Tibial nerve (tissue), 4 donors: ENCODE measurements around the gene GOLT1A. TPM values are rescaled to one million over a fixed set of nuclear protein-coding genes. Genes with fewer than 3 reads are reported as not detected.

Source experiments
- DNase-seq, 2 donors: peaks; one replicate each; pipeline ENCODE4 v3.0.0-alpha.2; 2019; ENCODE audit warnings: low spot score in 2 of 2
- H3K27ac ChIP-seq, 4 donors: fragments of 200-600 bp; sonication (generic) in 3 of 4; one replicate each; pipeline ENCODE4 v1.5.1; 2017 to 2019; ENCODE audit warnings: mild to moderate bottlenecking in 1 of 4
- H3K27me3 ChIP-seq, 2 donors: fragments of 200-600 bp; sonication (generic) in 1 of 2; one replicate each; pipeline versions ENCODE4 v1.5.1 to v1.6.0; 2017 to 2019
- H3K36me3 ChIP-seq, 3 donors: fragments of 200-600 bp; sonication (generic); one replicate each; pipeline ENCODE4 v1.5.1; 2018 to 2019
- H3K4me1 ChIP-seq, 4 donors: fragments of 200-600 bp; sonication (generic) in 3 of 4; one replicate each; pipeline ENCODE4 v1.5.1; 2017 to 2019
- H3K4me3 ChIP-seq, 4 donors: fragments of 200-600 bp; sonication (generic) in 3 of 4; one replicate each; pipeline ENCODE4 v1.5.1; 2017 to 2019; ENCODE audit warnings: mild to moderate bottlenecking in 1 of 4, moderate library complexity in 1 of 4
- H3K9me3 ChIP-seq, 4 donors: fragments of 200-600 bp; sonication (generic) in 3 of 4; one replicate each; pipeline ENCODE4 v1.5.1; 2017 to 2019
- CTCF ChIP-seq, 5 experiments: fragments of 200-600 bp in 3 of 5; fragments of 450-650 bp in 2 of 5; sonication (generic) in 3 of 5; IDR thresholded peaks; one replicate each; pipeline ENCODE4 v1.5.1; 2016 to 2019; ENCODE audit warnings: antibody characterized with exemption in 5 of 5, mild to moderate bottlenecking in 3 of 5, moderate library complexity in 2 of 5
- EP300 ChIP-seq, 2 donors: sonication (generic); formaldehyde crosslinking; IDR thresholded peaks; one replicate each; pipeline ENCODE4 v1.6.1; 2017; ENCODE audit warnings: antibody characterized with exemption in 2 of 2, mild to moderate bottlenecking in 1 of 2
- POLR2A ChIP-seq, 2 donors: fragments of 450-650 bp; IDR thresholded peaks; one replicate each; pipeline ENCODE4 v1.6.1; 2017; ENCODE audit warnings: antibody characterized with exemption in 2 of 2, mild to moderate bottlenecking in 2 of 2, moderate library complexity in 2 of 2
- WGBS, 2 donors: methylation state at CpG; one replicate each; pipeline ENCODE4 v1.1.5; 2018; 5-methylcytosine and 5-hydroxymethylcytosine counted together
- total RNA-seq, 4 donors: library from RNA; depleted of rRNA; stranded (reverse); fragments of >200 nt; gene quantifications; one replicate each; pipeline ENCODE4 v1.1.0, GENCODE V29; 2016

Gene GOLT1A
- total RNA-seq, 4 donors from 2014 or later, result not detected

GRCh38 chr1:204216880-204217647 lies 3.3 kb upstream of the GOLT1A start:
- Histone ChIP-seq H3K9me3 (no peaks in the 10 kb centered on the region), H3K27me3 (peaks cover 0 to 21% of the 10 kb centered on the region in 2 donors), H3K36me3 (no peaks in the 10 kb centered on the region), H3K4me1 (peaks cover 0 to 11% (median 0%) of the 10 kb centered on the region in 4 donors), H3K4me3 (no peak overlapping the region), H3K27ac (no peak overlapping the region)
- DNase-seq, result no peak
- TF ChIP-seq EP300 (IDR thresholded peaks at IDR 0.05) (no peak), POLR2A (IDR thresholded peaks at IDR 0.05) (no peak), CTCF (IDR thresholded peaks at IDR 0.05) (no peak)
- 85 to 90% methylated on average over 11 of the region's 11 CpGs for WGBS, 2 donors

GRCh38 chr1:204216236-204216635 lies 2.4 kb upstream of the GOLT1A start:
- no peaks in the 10 kb centered on the region for H3K9me3 ChIP-seq
- 84 to 87% methylated on average over 4 of the region's 4 CpGs for WGBS, 2 donors
- TF ChIP-seq CTCF (IDR thresholded peaks at IDR 0.05) (no peak), POLR2A (IDR thresholded peaks at IDR 0.05) (no peak), EP300 (IDR thresholded peaks at IDR 0.05) (no peak)
- no peaks in the 10 kb centered on the region for H3K36me3 ChIP-seq
- H3K27me3 ChIP-seq, result peaks cover 0 to 25% of the 10 kb centered on the region in 2 donors
- no peak overlapping the region for H3K27ac ChIP-seq
- peaks cover 0 to 11% (median 0%) of the 10 kb centered on the region in 4 donors for H3K4me1 ChIP-seq
- no peak overlapping the region for H3K4me3 ChIP-seq
- no peak for DNase-seq

GRCh38 chr1:204212715-204213114 lies 1.1 kb downstream of the GOLT1A start:
- Histone ChIP-seq H3K27ac (no peak overlapping the region), H3K9me3 (no peaks in the 10 kb centered on the region), H3K4me3 (no peak overlapping the region), H3K27me3 (peaks cover 0 to 34% of the 10 kb centered on the region in 2 donors), H3K4me1 (peaks cover 0 to 11% (median 0%) of the 10 kb centered on the region in 4 donors), H3K36me3 (no peaks in the 10 kb centered on the region)
- DNase-seq, result no peak
- 92 to 94% methylated on average over 3 of the region's 3 CpGs for WGBS, 2 donors
- TF ChIP-seq EP300 (IDR thresholded peaks at IDR 0.05), result no peak
- TF ChIP-seq CTCF (IDR thresholded peaks at IDR 0.05), result no peak
- no peak for TF ChIP-seq POLR2A (IDR thresholded peaks at IDR 0.05)

- H3K27me3 ChIP-seq, result peaks cover 0 to 34% of the 10 kb centered on the region in 2 donors
- whole genome bisulfite sequencing, 2 donors, result 79 to 80% methylated on average over 7 of the region's 7 CpGs
- H3K36me3 ChIP-seq, result no peaks in the 10 kb centered on the region
- TF ChIP-seq CTCF (IDR thresholded peaks at IDR 0.05), result no peak
- TF ChIP-seq POLR2A (IDR thresholded peaks at IDR 0.05), result no peak
- no peak for TF ChIP-seq EP300 (IDR thresholded peaks at IDR 0.05)
- no peaks in the 10 kb centered on the region for H3K9me3 ChIP-seq
- H3K27ac ChIP-seq, result no peak overlapping the region
- DNase-seq, result no peak
- H3K4me1 ChIP-seq, result peaks cover 0 to 21% (median 0%) of the 10 kb centered on the region in 4 donors
- H3K4me3 ChIP-seq, result no peak overlapping the region
These were observed 2.7 kb downstream of the GOLT1A start for GRCh38 chr1:204211046-204211445.

GRCh38 chr1:204207136-204207616 lies 6.6 kb downstream of the GOLT1A start:
- Histone ChIP-seq H3K4me1 (peaks cover 0 to 10% (median 0%) of the 10 kb centered on the region in 4 donors), H3K9me3 (no peaks in the 10 kb centered on the region), H3K27ac (no peak overlapping the region), H3K36me3 (no peaks in the 10 kb centered on the region), H3K4me3 (no peak overlapping the region), H3K27me3 (peaks cover 0 to 14% of the 10 kb centered on the region in 2 donors)
- peak; percentile 48 to 72 for DNase-seq
- no peak for TF ChIP-seq POLR2A (IDR thresholded peaks at IDR 0.05)
- no peak for TF ChIP-seq EP300 (IDR thresholded peaks at IDR 0.05)
- TF ChIP-seq CTCF (IDR thresholded peaks at IDR 0.05), result peak; percentile 82 to 95 (median 85)
- 17 to 26% methylated on average over 10 to 13 of the region's 13 CpGs for WGBS, 2 donors
